GM21526 (cell line): ENCODE results near the gene COTL1.

ENCODE experiments used
- ATAC-seq: cut with Tn5 transposase; IDR thresholded peaks from one replicate; pipeline ENCODE4 v1.9.1; 2021; ENCODE audit warnings: moderate library complexity; ENCODE audit not compliant: unreplicated experiment, low FRiP score

Gene COTL1

DNA sequence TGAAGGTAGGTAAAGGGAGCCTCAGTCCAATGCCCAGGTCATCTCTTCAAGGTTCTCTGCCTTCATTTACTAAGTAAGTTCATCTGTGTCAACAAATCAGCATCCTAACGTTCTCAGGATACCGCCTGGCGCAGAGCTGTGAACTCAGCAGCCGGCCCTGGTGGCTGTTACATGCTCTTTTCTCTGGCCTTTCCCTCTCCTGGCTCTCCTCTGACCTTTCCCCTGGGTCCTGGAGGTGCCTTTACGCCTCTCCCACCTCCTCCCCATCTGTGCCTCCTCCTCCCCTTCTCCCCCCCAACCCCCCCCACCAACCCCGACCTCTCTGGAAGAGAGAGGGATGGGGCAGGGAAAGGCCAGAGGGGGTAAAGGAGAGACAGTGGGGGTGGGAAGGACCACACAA lies 19.5 kb downstream of the COTL1 start:
- no peak for ATAC-seq

DNA sequence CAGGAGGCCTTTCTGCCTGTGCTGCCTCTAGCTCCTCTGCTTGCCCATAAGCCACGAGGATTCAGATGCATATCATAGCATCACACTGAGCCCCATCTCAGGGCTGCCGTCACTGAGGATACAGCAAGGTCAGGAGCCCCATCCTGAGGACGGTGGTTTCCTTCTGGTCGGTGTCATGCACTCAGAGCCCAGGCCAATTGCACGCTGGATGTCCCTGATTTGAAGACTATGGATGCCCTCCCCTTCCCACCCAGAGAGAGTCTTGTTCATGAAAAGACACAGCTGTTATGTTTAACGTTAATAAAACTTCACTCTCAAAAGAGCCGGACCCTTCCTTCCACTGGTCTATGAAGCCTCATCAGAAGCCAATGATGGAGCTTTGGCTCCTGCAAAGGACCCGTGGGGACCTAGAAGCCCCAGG lies 19.9 kb downstream of the COTL1 start:
- no peak for ATAC-seq

DNA sequence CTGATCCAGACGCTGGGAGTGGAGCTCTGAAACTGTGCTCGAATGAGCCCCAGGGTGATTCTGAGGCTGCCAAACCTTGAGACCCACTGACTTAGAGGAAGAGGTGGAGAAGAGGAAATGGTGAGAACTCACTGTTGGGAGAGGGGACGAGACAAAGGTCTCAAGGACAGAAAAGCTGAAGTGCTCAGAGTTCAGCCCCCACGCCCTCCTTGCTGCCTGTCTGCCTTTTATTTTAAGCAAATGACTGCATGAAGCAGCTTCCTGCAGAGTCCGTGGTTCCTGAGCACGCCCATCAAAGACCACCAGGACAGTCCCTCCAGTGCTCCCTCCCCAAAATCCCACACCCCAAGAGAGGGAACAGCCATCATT lies 20.4 kb downstream of the COTL1 start:
- no peak for ATAC-seq

DNA sequence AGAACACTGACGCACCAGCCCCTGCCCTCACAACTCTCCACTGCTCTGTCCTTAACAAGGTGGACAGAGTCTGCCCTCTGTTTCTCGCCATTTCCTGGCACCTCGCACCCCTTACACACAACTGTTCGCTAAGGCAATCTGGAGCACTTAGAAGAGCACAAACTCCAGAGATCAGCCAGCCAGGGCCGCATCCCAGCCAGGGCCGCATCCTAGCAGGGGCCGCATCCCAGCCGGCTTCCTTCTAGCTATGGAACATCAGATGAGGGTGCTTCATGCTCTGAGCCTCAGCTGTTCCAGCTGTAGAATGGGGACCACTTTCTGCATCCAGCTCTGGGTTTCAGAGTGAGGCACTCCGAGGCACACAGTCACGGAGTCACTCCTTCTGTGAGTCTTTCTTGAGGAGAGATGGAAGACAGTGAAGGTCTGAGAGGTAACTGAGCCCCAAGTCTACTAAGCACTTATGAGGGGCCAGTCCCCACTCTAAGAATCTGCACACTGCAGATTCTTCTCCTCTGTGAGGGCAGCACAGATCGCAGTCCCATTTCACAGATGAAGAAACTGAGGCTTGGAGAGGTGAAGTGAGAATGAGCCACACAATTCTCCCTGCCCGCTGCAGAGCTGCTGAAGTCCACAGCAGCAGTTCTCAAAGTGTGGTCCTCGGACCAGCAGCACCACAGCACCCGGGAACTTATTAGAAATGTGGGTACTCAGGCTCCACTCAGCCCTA lies 20.9 kb downstream of the COTL1 start:
- no peak for ATAC-seq

DNA sequence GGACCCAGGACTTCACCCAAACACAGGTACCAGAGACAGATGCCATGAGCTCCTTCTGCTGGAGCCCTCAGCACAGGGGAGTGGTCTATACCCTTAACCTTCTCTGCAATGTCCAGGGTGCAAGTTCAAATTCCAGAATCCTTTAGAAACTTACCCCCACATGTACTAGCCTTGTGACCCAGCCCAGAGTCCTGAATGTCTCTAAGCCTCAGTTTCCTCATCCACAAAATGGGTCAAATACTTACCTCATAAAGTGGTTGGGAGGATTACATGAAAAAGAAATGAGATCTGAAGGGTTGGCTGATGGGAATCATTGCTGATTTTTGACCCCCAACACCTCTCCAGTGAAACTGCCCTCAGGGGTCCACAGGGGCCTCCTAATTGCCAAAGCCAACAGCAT lies 21.7 kb downstream of the COTL1 start:
- ATAC-seq, result no peak

DNA sequence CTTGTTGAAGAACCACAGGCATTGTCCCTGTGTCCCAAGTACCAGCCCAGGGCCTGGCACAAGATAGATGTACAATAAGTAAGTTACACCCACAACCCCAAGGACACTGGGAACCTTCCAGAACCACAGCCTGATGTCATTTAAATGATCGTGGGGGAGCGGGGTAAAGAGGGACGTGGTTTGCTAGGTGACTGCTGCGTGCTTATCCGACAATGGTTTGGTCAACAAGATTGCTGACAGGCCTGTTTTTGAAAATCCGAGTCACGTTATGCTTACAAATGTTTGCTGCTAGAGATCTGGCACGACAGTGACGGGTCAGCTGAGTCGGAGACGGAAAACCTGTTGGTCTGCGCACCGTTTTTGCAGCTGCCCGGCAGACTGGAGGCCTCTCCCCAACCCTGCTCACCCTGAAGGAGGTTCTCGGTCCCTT lies 22.8 kb downstream of the COTL1 start:
- ATAC-seq, result no peak

DNA sequence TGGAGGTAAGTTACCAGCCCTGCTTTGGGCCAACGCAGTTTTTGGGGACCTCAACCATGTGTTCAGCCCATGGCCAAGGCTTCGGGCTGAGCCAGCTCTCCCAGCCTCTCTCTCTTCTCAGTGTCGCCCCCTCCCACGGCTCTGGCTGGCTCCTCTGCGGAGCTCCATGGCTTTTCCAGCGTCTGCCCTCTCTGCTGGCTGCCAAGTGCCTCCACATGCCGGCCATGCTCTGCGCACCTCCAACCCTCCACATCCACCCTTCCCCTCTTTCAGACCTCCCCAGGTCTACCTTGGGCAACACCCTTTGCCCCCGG lies 23.2 kb downstream of the COTL1 start:
- ATAC-seq, result no peak

DNA sequence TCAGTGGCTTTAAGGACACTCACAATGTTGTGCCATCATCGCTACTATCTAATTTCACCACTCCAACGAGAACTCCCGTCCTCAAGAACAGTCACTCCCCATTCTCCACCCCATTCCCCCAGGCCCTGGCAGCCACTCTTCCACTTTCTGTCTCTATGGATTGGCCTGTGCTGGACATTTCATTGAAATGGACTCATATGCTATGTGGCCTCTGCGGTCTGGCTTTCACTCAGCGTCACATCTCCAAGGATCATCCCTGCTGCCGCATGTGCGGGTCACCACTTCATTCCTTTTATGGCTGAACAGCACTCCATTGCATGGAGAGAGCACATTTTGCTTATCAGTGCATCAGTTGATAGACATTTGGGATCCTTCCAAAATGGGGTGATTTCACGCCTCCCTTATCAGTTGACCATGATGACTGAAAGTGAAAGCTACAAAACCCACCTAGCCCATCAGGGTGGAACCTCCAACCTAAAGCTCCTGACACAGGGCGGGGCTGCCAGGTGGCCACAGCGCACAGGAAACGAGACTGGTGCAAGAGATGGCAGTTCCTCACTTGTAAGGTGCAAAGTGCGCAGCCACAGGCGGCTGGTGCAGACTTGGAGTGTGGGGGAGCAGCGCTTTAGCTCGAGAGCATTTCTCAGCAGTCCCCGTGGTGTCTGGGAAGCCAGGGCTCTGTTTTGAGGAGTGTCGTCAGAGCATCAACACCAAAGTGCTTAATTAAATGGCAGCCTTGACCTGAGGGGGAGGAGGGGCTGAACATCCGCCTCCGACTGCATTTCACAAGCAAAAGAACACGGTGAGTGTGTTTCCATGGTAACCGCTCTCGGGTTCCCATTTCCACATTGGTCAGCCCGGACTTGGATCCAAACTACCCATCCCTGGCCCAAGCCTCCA lies 23.8 kb downstream of the COTL1 start:
- peak; percentile 79 for ATAC-seq

DNA sequence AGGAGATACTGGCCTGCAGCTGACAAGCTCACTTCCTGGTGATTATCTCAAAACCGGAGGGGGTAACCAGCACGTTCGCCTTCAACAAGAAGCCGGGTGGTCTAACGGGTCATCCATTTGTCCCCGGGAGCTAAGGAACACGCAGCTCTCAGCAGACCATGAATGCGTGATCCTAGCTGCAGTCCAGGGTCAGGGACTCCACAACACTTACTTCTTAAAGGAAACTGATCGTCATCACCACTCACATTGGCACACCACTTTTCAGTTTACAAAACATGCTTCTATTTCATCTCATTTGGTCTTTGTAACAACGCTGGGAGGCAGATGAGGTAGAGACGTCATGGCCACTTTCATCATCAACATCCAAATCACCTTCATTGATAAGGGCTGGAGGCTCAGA lies 25.2 kb downstream of the COTL1 start:
- no peak for ATAC-seq

DNA sequence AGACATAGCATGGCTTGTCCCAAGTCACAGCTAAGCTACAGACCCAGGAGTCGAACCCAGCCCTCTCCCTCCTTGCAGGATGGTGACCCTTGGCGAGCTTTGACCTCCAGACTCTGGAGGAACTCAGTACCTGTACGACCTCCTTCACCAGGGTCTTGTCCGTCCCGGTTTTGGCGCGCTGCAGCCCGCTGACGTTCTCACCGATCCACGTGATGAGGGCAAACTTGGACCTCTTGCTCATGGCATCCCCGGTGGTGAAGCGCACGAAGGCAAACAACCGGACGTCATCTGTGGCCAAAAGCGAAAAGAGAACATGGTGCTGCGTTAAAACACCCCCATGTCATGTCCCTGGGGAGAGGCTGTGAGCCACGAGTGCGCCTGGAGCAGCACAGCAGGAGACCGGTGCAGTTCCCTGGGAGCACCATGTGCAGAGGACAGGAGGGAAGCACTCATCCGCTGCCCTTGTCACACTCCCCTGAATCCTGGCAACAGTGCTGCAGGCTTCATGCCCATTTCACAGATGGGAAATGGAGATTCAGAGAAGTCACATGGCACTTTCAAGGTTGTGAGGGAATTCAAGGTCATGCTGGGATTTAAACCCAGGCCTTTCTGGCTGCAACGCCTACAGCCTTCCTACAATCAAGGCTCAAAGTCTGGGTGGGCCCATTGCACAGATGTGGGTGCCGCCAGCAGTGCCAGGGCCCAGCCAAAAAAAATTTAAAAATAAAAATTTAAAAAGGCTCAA lies 27.7 kb downstream of the COTL1 start:
- no peak for ATAC-seq

DNA sequence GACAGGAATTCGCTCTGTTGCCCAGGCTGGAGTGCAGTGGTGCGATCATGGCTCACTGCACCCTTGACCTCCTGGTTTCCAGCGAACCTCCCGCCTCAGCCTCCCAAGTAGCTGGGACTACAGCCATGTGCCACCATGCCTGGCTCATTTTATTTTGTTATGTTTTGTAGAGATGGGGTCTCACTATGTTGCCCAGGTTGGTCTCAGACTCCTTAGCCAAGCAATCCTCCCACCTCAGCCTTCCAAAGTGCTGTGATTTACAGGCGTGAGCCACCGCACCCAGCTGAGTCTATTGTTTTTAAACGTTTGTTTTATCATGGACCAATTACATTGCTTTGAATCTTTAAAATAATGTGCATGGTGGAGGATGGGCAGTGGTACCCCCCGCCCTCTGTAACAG lies 28.9 kb downstream of the COTL1 start:
- no peak for ATAC-seq

DNA sequence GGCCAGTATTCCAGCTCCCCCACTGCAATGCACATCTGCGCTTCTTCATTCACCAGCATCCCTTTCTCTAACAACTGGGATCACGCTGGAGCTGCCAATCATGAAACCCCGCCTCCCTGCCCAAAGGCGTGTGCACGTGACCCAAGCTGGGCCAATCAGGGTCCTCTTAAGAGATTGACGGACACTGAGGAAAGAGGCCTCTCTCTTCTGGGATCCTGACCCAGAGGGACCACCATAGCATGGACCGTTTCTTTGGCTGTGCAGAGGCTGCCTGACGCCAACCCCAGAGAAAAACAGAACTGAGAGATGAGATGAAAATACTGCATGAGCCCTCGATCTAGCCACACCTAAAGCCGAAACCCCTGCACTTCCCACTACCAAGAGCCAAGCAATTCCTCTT lies 32.0 kb downstream of the COTL1 start:
- no peak for ATAC-seq

DNA sequence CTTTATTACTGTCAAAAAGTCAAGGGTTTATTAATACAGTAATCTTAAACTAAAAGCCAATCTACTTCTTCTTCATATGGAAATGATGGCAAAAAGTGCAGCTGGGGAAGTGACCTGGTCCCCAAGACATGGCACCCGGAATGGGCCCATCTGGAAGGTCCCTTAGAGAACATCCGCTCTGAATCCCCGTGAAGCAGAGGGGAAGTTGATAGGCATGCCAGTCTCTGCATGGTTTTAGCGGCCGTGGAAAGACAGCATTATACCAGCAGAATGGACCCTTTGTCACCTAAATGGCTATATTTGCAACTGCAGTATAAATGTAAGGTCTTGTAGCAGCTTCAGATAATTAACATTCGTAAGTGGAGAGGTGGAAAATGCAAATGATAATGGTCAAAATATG lies 32.4 kb downstream of the COTL1 start:
- ATAC-seq, result no peak

DNA sequence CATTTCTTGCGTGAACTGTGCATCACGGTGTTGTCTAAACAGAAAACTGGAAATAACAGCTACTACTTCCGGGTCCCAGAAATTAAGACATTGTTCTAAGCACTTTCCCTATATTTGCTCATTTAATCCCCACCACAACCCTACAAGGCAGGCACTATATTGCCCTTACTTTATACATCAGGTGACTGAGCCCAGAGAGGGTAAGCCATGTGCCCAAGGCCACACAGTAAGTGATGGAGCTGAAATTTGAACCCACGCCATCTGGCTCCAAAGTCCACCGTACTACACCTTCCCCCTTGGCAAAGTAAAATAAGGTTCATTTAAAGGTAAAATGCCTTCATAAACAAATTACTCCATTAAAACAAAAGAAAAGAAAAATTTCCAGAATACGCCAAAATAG lies 33.2 kb downstream of the COTL1 start:
- no peak for ATAC-seq

DNA sequence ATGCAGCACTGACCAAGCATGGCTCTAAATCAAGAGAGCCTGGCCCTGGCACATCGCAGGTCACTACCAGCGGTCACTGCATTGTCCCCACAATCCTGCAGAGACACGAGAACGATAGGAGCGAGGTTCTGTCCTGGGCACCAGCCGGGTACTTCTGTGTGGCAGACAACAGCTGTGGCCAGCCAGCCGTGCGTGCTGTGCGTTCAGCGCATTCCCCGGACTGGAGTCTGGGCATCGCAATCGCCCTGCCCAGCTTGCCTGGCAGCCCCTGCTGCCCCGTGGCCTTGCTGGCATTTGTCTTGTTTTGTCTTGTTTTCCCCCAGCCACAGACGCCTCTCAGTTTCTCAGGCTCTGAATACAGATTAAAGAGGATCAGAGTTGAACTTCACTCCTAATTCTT lies 33.9 kb downstream of the COTL1 start:
- ATAC-seq, result no peak

DNA sequence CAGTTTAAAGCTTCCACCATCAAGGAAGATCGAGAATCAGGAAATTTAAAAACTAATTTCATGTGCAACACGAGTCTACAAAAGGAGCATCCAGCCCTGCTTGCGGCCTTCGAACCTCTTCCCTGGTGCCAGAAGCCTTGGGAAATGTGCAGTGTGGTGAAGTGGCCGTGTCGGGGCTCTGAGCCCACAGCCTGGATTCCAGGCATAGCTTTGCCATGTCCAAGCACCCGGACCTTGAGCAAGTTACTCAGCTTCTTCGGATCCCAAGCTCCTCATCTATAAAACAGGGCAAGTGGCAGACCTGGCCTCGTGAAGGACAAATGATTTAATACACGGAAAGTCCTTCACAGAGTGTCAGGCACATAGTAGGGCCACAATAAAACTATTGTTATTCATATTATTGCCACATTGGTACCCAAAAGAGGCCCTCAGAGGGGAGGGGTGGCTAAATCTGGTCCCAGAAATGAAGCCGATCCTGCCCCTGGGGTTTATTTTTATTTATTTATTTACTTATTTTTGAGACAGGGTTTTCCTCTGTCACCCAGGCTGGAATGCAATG lies 34.8 kb downstream of the COTL1 start:
- no peak for ATAC-seq

DNA sequence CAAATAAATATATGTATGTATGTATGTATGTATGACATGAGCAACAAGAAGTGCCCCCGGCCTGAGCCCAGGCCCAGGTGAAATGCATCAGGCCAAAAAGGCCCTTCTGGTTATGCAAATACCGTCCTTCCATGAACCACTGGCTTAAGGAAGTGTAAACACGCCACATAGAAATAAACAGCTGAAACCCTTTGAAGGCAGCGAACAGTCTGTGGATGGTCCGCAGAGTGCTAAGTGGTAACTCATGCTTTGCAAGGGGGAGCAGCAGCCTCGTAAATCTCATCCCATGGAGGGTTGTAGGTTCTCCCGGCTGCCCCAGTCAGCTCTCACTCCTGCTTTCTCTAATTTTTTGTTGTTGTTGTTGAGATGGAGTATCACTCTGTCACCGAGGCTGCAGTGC lies 36.7 kb downstream of the COTL1 start:
- no peak for ATAC-seq

DNA sequence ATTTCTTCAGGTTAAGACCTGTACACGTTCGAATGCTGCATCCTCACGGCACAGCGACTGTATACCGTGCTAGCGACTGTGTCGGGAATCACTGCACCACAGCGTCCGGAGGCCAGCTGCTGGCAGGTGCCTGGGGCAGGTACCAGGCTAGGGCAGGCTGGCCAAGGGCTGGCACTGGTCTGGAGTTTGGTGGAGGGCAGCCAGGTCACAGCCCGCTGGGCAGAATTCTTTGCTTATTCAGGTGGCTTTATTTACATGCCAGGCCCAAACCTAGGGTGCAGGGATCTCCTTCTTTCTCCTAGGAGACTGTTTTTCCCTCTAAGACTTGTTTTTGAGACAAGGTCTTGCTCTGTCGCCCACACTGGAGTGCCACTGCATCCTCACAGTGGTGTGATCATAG lies 37.9 kb downstream of the COTL1 start:
- ATAC-seq, result no peak

DNA sequence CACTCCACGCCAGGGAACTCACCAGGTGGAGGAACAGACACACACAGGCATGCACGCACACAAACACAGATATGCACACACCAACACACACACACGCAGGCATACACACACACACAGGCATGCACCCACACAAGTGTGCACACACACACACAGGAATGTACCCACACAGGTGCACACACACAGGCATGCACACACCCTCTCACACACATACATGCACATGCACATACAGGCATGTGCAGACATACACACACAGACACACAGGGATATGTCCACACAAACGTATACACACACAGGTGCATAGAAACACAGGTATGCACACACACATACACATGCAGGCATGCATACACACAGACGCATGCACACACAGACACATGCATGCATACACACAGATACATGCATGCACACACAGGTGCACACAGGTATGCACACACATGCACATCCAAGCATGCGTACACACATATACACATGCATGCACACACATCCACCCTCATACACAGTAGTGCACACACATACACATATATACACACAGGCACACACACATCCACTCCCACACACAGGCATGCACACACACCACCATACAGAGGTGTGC lies 39.2 kb downstream of the COTL1 start:
- ATAC-seq, result no peak

DNA sequence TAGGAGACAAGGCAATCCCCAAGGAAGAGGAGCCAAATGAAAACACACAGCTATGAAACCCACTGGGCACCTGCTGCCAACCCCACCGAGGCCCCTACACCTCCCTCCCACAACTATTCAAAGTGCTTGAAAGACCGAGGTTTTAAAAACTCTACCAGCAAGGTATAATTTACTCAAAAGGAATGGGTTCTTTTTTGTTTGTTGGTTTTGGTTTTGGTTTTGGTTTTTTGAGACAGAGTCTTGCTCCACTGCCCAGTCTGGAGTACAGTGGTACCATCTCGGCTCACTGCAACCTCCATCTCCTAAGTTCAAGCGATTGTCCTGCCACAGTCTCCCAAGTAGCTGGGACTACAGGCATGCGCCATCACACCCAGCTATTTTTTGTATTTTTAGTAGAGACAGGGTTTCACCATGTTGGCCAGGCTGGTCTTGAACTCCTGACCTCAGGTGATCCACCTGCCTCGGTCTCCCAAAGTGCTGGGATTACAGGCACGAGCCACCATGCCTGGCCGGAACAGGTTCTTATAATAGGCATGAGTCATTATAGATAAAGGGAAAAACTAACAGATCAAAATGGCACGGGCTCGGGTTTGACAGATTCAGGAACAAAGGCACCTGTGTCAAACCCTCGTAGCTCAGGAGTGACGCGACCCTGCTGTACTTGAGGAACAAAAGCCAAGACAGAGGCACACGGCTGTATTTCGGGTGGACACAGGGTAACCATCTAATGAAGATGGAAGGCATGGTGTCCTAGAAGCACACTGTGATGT lies 40.7 kb downstream of the COTL1 start:
- ATAC-seq, result no peak
